Lower lobe of right lung (tissue), 2 donors: ENCODE measurements around the gene FAM83E. TPM values are rescaled to one million over a fixed set of nuclear protein-coding genes. Genes with fewer than 3 reads are reported as not detected.
A peak's percentile ranks its signal among the peaks of the same experiment; 100 is the strongest.

ENCODE experiments used
- ATAC-seq, 2 donors: fragments of 200-7000 bp; cut with Tn5 transposase; one replicate each; pipeline ENCODE4 v1.9.1; 2020 to 2022; ENCODE audit warnings: mild to moderate bottlenecking in 2 of 2, moderate library complexity in 2 of 2
- DNase-seq: peaks from one replicate; pipeline ENCODE4 v3.0.0-alpha.2; 2020
- H3K27ac ChIP-seq: fragments of 200-600 bp; one replicate; pipeline ENCODE4 v1.8.0; 2022
- H3K27me3 ChIP-seq: fragments of 200-600 bp; one replicate; pipeline ENCODE4 v1.8.0; 2022; ENCODE audit warnings: low read depth
- H3K36me3 ChIP-seq: fragments of 200-600 bp; one replicate; pipeline ENCODE4 v1.8.0; 2022; ENCODE audit warnings: mild to moderate bottlenecking
- H3K4me1 ChIP-seq: fragments of 200-600 bp; one replicate; pipeline ENCODE4 v1.8.0; 2022
- H3K4me3 ChIP-seq: fragments of 200-600 bp; one replicate; pipeline ENCODE4 v1.8.0; 2022; ENCODE audit warnings: mild to moderate bottlenecking
- H3K9me3 ChIP-seq: fragments of 200-600 bp; one replicate; pipeline ENCODE4 v1.8.0; 2022
- intact Hi-C: fragments of 100-400 bp; cut with DNase I; formaldehyde crosslinking; loops from one replicate; pipeline ENCODE4 v1.11.0; 2022
- total RNA-seq: library from RNA; stranded (reverse); fragmentation: NEBNext Ultra II Directional; extraction: Animal tissue kit (Norgen Biotek cat#: 25700); gene quantifications from one replicate; pipeline ENCODE4 v1.2.1, GENCODE V29; 2021
- TF ChIP-seq, protein P1 (sequence below): fragments of 200-600 bp; IDR thresholded peaks from one replicate; pipeline ENCODE4 v1.8.0; 2022; ENCODE audit warnings: antibody characterized with exemption, mild to moderate bottlenecking
- donor health status: DM: no; HTN: yes; CAD: no; lungs with severe emphysema.

Gene FAM83E
- total RNA-seq, 1 donor from 2014 or later = 34.1 TPM

DNA sequence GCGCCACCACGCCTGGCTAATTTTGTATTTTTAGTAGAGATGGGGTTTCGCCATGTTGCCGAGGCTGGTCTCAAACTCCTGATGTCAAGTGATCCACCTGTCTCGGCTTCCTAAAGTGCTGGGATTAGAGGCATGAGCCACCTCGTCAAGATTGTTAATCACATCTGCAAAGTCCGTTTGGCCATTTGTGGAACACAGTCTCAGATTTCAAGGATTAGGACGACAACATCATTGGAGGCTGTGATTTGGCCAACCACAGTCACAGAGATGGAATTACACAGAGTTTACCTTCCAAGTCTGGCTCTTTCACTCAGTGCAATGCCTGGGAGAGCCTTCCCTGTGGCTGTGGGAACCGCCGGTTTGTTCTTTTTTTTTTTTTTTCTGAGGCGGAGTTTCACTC lies 45.1 kb downstream of the FAM83E start:
- Histone ChIP-seq H3K9me3 (no peaks in the 10 kb centered on the region), H3K4me3 (no peak overlapping the region), H3K4me1 (peaks cover 21% of the 10 kb centered on the region), H3K36me3 (no peaks in the 10 kb centered on the region), H3K27ac (no peak overlapping the region), H3K27me3 (peaks cover 7% of the 10 kb centered on the region)
- DNase-seq (no peak), ATAC-seq (no peak)
- TF ChIP-seq, protein P1, sequence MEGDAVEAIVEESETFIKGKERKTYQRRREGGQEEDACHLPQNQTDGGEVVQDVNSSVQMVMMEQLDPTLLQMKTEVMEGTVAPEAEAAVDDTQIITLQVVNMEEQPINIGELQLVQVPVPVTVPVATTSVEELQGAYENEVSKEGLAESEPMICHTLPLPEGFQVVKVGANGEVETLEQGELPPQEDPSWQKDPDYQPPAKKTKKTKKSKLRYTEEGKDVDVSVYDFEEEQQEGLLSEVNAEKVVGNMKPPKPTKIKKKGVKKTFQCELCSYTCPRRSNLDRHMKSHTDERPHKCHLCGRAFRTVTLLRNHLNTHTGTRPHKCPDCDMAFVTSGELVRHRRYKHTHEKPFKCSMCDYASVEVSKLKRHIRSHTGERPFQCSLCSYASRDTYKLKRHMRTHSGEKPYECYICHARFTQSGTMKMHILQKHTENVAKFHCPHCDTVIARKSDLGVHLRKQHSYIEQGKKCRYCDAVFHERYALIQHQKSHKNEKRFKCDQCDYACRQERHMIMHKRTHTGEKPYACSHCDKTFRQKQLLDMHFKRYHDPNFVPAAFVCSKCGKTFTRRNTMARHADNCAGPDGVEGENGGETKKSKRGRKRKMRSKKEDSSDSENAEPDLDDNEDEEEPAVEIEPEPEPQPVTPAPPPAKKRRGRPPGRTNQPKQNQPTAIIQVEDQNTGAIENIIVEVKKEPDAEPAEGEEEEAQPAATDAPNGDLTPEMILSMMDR = no peak
- intact Hi-C loops = no loop called here

DNA sequence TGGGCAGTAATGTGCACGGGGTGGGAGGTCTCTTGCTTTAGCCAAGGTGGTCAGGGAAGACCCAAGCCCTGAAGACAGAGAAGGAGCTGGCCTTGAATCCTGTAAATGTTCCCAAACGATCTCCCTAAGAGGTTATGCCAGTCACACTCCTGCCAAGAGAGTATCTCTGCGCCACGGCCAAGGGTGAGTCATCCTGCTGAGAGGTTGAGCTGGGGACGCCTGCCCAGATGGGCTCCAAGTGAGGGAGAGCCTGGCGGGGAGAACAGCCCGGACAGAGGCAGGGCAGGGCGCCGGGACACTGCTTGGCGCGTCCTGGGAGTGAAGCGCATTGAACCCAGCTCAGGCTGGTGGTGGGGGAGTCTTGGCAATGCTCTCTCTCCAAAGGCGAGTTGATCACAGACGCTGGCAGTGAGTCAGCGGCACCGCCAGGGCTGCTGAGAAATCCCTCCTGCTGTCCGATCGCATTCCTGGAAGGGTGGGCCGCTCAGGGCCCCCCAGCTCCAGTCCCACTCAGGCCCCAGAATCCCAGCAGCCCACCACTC lies 46.5 kb downstream of the FAM83E start:
- DNase-seq = peak; percentile 85
- Histone ChIP-seq H3K27me3 (peaks cover 7% of the 10 kb centered on the region), H3K36me3 (no peaks in the 10 kb centered on the region), H3K4me1 (peaks cover 16% of the 10 kb centered on the region), H3K4me3 (no peak overlapping the region), H3K27ac (peak overlapping the region; percentile 59), H3K9me3 (no peaks in the 10 kb centered on the region)
- TF ChIP-seq, protein P1 = no peak
- ATAC-seq = peak; percentile 91 to 93
- intact Hi-C loops = no loop called here

DNA sequence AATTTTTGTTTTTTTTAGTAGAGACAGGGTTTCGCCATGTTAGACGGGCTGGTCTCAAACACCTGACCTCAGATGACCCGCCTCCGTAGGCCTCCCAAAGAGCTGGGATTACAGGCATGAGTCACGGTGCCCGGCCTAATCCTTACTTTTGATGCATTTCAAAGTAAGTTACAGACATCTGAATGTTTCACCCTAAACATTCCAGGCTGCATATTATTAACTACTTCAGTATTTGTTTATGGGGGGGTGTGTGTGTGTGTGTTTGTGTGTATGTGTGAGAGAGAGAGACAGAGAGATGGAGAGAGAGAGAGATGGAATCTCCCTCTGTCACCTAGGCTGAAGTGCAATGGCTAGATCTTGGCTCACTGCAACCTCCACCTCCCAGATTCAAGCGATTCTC lies 49.8 kb downstream of the FAM83E start:
- Histone ChIP-seq H3K36me3 (no peaks in the 10 kb centered on the region), H3K27me3 (peaks cover 7% of the 10 kb centered on the region), H3K27ac (no peak overlapping the region), H3K4me3 (no peak overlapping the region), H3K4me1 (peaks cover 16% of the 10 kb centered on the region), H3K9me3 (no peaks in the 10 kb centered on the region)
- DNase-seq (no peak), ATAC-seq (no peak)
- TF ChIP-seq, protein P1 = no peak
- intact Hi-C loops = no loop called here

Other genes starting within 250 kb of the FAM83E start
- 137 TPM for gene KDELR1, start 223.5 kb downstream of the FAM83E start, total RNA-seq
- 0.95 TPM for gene GRIN2D, start 221.4 kb downstream of the FAM83E start, total RNA-seq
- gene GRWD1, start 169.1 kb downstream of the FAM83E start, total RNA-seq = 25.8 TPM
- 0.71 TPM for gene KCNJ14, start 159.5 kb downstream of the FAM83E start, total RNA-seq
- gene CYTH2, start 145.7 kb downstream of the FAM83E start, total RNA-seq = 75.2 TPM
- 7.1 TPM for gene LMTK3, start 103.2 kb downstream of the FAM83E start, total RNA-seq
- 14.4 TPM for gene SULT2B1, start 62.9 kb downstream of the FAM83E start, total RNA-seq
- not detected for gene SPACA4, start 8.3 kb downstream of the FAM83E start, total RNA-seq
- gene RPL18, start 4.1 kb upstream of the FAM83E start, total RNA-seq = 997 TPM
- gene SPHK2, start 4.4 kb upstream of the FAM83E start, total RNA-seq = 23.8 TPM
- 17.7 TPM for gene DBP, start 22.3 kb upstream of the FAM83E start, total RNA-seq
- 7.8 TPM for gene CA11, start 31.1 kb upstream of the FAM83E start, total RNA-seq
- gene NTN5, start 57.9 kb upstream of the FAM83E start, total RNA-seq = 0.24 TPM
- 1.2 TPM for gene FUT2, start 80.9 kb upstream of the FAM83E start, total RNA-seq
- gene MAMSTR, start 104.6 kb upstream of the FAM83E start, total RNA-seq = 1.5 TPM
- gene RASIP1, start 125.5 kb upstream of the FAM83E start, total RNA-seq = 33.4 TPM
- 2.9 TPM for gene IZUMO1, start 131.8 kb upstream of the FAM83E start, total RNA-seq
- 13.2 TPM for gene FUT1, start 137.6 kb upstream of the FAM83E start, total RNA-seq
- gene FGF21, start 140.4 kb upstream of the FAM83E start, total RNA-seq = not detected
- gene BCAT2, start 196.0 kb upstream of the FAM83E start, total RNA-seq = 60.7 TPM
- gene HSD17B14, start 221.4 kb upstream of the FAM83E start, total RNA-seq = 22.7 TPM